ENCODE results near the gene MLC1. TPM values are rescaled to one million over a fixed set of nuclear protein-coding genes. Genes with fewer than 3 reads are reported as not detected.
A peak's percentile ranks its signal among the peaks of the same experiment; 100 is the strongest.

The MLC1 gene
- total and polyA plus RNA-seq, 5 donors: 0.14 to 1.2 (median 0.42) TPM; not detected in 1

DNA sequence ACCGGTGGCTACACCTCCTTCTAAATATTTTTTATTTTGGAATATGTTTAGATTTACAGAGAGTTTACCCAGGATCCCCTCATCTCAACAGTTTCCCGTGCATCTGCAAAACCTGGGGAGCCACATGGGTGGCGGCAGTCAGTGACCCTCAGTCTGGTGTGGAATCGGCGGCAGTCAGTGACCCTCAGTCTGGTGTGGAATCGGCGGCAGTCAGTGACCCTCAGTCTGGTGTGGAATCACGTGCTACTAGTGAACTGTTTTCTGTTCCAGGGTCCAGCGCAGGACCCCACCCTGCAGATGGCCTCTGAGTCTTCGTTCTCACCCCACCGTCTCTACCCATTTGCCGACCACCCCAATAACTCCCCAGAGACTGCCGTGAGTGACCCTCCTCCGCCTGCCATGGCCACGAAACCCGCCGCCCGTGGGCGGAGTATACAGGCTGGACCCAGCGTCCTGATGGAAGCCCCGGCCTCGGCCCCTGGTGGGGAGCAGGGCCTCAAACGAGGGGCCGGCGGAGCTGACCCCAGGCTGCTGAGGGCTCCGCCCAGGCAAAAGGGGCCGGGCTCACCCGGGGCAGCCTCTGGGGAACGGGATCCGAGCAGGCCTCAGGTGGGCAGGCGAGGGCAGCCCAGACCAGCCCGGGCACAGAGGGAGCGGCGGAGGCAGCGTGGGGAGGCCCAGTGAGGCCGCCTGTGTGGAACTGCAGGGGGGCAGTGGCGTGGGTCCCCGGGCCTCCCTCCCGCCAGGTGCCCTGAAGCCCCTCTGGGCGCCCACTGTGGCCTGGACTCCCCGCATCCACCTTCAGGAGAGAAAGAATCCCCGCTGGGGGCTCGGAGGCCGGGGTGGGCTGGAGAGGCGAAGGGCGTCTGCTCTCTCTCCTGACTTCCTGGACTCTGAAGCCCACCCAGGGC, 75.2 kb downstream of the MLC1 start:
- no peaks in the 10 kb centered on the region for H3K9me3 ChIP-seq (ENCODE audit: control insufficient read depth, low read length)
- WGBS: 69% methylated on average over 46 of the region's 46 CpGs
- H3K4me3 ChIP-seq (ENCODE audit: low read length): no peak overlapping the region
- no peak overlapping the region for H3K27ac ChIP-seq (ENCODE audit: low read length)
- ATAC-seq (no peak), DNase-seq (peak in 1 of 3 donors; percentile 59)
- H3K4me1 ChIP-seq (ENCODE audit: control insufficient read depth, insufficient read depth, low read length): no peaks in the 10 kb centered on the region
- H3K27me3 ChIP-seq (ENCODE audit: control insufficient read depth, insufficient read depth): no peaks in the 10 kb centered on the region
- intact Hi-C loops (cut with DNase I): no loop called here

Other genes with a start within 250 kb of the MLC1 start
- gene ZBED4, start 231.6 kb downstream of the MLC1 start, total RNA-seq: 1 to 10 TPM; 3.4 to 5.3 (median 4.1) TPM
- 2.3 TPM for gene ZBED4, start 231.6 kb downstream of the MLC1 start, polyA plus RNA-seq
- 10 to 100 TPM; 13.2 to 19.7 (median 17.4) TPM for gene ALG12, start 167.0 kb downstream of the MLC1 start, total RNA-seq
- 13.0 TPM for gene ALG12, start 167.0 kb downstream of the MLC1 start, polyA plus RNA-seq
- gene CRELD2, start 166.8 kb downstream of the MLC1 start, total RNA-seq: 10 to 100 TPM; 22.1 to 40.0 (median 26.8) TPM
- gene CRELD2, start 166.8 kb downstream of the MLC1 start, polyA plus RNA-seq: 21.8 TPM
- gene PIM3, start 124.7 kb downstream of the MLC1 start, total RNA-seq: 10 to 100 TPM; 39.9 to 55.8 (median 49.9) TPM
- 39.0 TPM for gene PIM3, start 124.7 kb downstream of the MLC1 start, polyA plus RNA-seq
- gene IL17REL, start 72.7 kb downstream of the MLC1 start, total RNA-seq: under 1 TPM in 1 of 4 donors, not detected in 3; 0.06 TPM
- gene IL17REL, start 72.7 kb downstream of the MLC1 start, polyA plus RNA-seq: not detected
- gene TTLL8, start 27.1 kb downstream of the MLC1 start, total RNA-seq: not detected
- not detected for gene TTLL8, start 27.1 kb downstream of the MLC1 start, polyA plus RNA-seq
- under 1 TPM; 0.29 to 0.62 (median 0.53) TPM for gene MOV10L1, start 4.6 kb upstream of the MLC1 start, total RNA-seq
- gene MOV10L1, start 4.6 kb upstream of the MLC1 start, polyA plus RNA-seq: 0.63 TPM
- gene PANX2, start 85.3 kb upstream of the MLC1 start, total RNA-seq: 1 to 10 TPM in 2 of 4 donors, under 1 TPM in 2; 0.43 to 2.1 (median 1.3) TPM
- 0.68 TPM for gene PANX2, start 85.3 kb upstream of the MLC1 start, polyA plus RNA-seq
- 10 to 100 TPM; 16.7 to 23.2 (median 20.7) TPM for gene TRABD, start 100.5 kb upstream of the MLC1 start, total RNA-seq
- 25.5 TPM for gene TRABD, start 100.5 kb upstream of the MLC1 start, polyA plus RNA-seq
- gene SELENOO, start 115.6 kb upstream of the MLC1 start, total RNA-seq: 10 to 100 TPM; 14.6 to 16.3 (median 15.3) TPM
- gene SELENOO, start 115.6 kb upstream of the MLC1 start, polyA plus RNA-seq: 17.1 TPM
- gene TUBGCP6, start 159.6 kb upstream of the MLC1 start, total RNA-seq: 10 to 100 TPM; 20.6 to 22.8 (median 22.6) TPM
- 20.4 TPM for gene TUBGCP6, start 159.6 kb upstream of the MLC1 start, polyA plus RNA-seq
- gene HDAC10, start 165.8 kb upstream of the MLC1 start, total RNA-seq: 10 to 100 TPM in 2 of 4 donors, 1 to 10 TPM in 2; 8.7 to 13.5 (median 11.6) TPM
- 11.6 TPM for gene HDAC10, start 165.8 kb upstream of the MLC1 start, polyA plus RNA-seq
- 10 to 100 TPM; 10.5 to 14.8 (median 11.2) TPM for gene MAPK12, start 176.3 kb upstream of the MLC1 start, total RNA-seq
- 15.2 TPM for gene MAPK12, start 176.3 kb upstream of the MLC1 start, polyA plus RNA-seq
- gene MAPK11, start 185.0 kb upstream of the MLC1 start, total RNA-seq: 1 to 10 TPM; 6.4 to 7.9 (median 7.4) TPM
- gene MAPK11, start 185.0 kb upstream of the MLC1 start, polyA plus RNA-seq: 8.8 TPM
- 100 to 1,000 TPM in 1 of 4 donors, 10 to 100 TPM in 3; 80.7 to 110 (median 90.6) TPM for gene PLXNB2, start 222.2 kb upstream of the MLC1 start, total RNA-seq
- 60.0 TPM for gene PLXNB2, start 222.2 kb upstream of the MLC1 start, polyA plus RNA-seq
- 1 to 10 TPM; 2.0 to 3.1 (median 2.5) TPM for gene DENND6B, start 241.6 kb upstream of the MLC1 start, total RNA-seq
- 2.4 TPM for gene DENND6B, start 241.6 kb upstream of the MLC1 start, polyA plus RNA-seq

All from right cardiac atrium (tissue), 5 donors.